PFSK-1 (cell line): Measurements from ENCODE around the gene CEL.

Source experiments
- FOXP2 ChIP-seq: optimal IDR thresholded peaks from 2 replicates; pipeline ENCODE3; 2011; ENCODE audit warnings: borderline replicate concordance, control low read depth, inconsistent platforms; ENCODE audit not compliant: insufficient read depth; ENCODE audit errors: extremely low read length, extremely low read depth
- POLR2AphosphoS5 ChIP-seq: IDR thresholded peaks from 2 replicates; pipeline ENCODE4 v1.6.1; 2012; ENCODE audit warnings: low read depth, mild to moderate bottlenecking, control low read depth, low read length, moderate library complexity
- SIN3A ChIP-seq: IDR thresholded peaks from 2 replicates; pipeline ENCODE4 v1.6.1; 2012; ENCODE audit warnings: mild to moderate bottlenecking, low read length, moderate library complexity, borderline replicate concordance; ENCODE audit not compliant: insufficient read depth
- TAF1 ChIP-seq: IDR thresholded peaks from 2 replicates; pipeline ENCODE4 v1.6.1; 2012; ENCODE audit warnings: low read length, control low read depth, borderline replicate concordance; ENCODE audit not compliant: insufficient read depth
- TF ChIP-seq, protein P1 (sequence below), 2 experiments: IDR thresholded peaks; 2 replicates each; pipeline versions ENCODE4 v1.6.1 to v1.8.0; 2011 to 2012; ENCODE audit warnings: low read depth in 2 of 2, low read length in 2 of 2, control low read depth in 1 of 2, inconsistent platforms in 1 of 2, mild to moderate bottlenecking in 1 of 2, moderate library complexity in 1 of 2; ENCODE audit not compliant: insufficient read depth in 1 of 2

The CEL gene

DNA sequence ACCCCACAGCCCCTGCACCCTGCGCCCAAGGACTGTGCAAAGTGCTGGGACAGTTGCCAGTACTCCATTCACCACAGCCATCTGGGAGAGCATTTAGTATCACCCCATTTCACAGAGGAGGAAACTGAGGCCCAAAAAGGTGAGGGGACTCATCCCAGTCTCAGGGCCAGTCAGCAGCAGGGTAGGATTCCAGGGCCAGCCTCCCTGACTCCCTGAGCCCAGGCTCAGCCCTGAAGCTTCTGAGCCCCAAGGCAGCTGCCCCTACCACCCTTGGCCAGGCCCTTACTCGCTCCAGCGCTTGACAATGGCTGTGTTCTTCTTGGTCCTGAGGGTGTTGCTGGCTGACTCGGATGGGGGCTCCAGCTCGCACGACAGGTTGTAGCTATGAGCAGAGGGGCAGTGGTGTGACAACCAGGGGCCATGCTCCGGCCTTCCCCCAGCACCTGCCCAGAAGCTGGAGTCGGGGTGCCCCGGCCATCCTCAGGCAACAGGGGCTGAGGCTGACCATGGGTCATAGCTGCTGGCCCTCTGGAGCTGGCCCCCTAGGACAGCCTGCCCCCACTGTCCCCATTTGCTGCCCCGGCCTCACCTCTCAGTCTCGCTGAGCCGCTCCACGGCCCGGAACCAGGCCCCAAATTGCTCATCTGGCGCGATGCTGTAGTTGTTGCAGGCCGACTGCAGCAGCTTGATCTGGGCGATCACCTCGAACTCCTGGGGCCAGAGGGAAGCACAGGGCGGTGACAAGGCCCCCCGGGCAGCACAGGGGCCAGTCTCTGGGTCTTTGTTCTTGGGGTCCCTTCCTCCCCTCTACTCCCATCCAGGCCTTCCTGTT lies 40.6 kb downstream of the CEL start:
- no peak for TF ChIP-seq POLR2AphosphoS5
- TF ChIP-seq TAF1, result no peak
- TF ChIP-seq FOXP2, result no peak
- TF ChIP-seq, protein P1, sequence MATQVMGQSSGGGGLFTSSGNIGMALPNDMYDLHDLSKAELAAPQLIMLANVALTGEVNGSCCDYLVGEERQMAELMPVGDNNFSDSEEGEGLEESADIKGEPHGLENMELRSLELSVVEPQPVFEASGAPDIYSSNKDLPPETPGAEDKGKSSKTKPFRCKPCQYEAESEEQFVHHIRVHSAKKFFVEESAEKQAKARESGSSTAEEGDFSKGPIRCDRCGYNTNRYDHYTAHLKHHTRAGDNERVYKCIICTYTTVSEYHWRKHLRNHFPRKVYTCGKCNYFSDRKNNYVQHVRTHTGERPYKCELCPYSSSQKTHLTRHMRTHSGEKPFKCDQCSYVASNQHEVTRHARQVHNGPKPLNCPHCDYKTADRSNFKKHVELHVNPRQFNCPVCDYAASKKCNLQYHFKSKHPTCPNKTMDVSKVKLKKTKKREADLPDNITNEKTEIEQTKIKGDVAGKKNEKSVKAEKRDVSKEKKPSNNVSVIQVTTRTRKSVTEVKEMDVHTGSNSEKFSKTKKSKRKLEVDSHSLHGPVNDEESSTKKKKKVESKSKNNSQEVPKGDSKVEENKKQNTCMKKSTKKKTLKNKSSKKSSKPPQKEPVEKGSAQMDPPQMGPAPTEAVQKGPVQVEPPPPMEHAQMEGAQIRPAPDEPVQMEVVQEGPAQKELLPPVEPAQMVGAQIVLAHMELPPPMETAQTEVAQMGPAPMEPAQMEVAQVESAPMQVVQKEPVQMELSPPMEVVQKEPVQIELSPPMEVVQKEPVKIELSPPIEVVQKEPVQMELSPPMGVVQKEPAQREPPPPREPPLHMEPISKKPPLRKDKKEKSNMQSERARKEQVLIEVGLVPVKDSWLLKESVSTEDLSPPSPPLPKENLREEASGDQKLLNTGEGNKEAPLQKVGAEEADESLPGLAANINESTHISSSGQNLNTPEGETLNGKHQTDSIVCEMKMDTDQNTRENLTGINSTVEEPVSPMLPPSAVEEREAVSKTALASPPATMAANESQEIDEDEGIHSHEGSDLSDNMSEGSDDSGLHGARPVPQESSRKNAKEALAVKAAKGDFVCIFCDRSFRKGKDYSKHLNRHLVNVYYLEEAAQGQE (IDR thresholded peaks at IDR 0.05; ENCODE audit: insufficient read depth in 1 of 2, low read depth in 2 of 2, low read length in 2 of 2), result no peak
- no peak for TF ChIP-seq SIN3A

DNA sequence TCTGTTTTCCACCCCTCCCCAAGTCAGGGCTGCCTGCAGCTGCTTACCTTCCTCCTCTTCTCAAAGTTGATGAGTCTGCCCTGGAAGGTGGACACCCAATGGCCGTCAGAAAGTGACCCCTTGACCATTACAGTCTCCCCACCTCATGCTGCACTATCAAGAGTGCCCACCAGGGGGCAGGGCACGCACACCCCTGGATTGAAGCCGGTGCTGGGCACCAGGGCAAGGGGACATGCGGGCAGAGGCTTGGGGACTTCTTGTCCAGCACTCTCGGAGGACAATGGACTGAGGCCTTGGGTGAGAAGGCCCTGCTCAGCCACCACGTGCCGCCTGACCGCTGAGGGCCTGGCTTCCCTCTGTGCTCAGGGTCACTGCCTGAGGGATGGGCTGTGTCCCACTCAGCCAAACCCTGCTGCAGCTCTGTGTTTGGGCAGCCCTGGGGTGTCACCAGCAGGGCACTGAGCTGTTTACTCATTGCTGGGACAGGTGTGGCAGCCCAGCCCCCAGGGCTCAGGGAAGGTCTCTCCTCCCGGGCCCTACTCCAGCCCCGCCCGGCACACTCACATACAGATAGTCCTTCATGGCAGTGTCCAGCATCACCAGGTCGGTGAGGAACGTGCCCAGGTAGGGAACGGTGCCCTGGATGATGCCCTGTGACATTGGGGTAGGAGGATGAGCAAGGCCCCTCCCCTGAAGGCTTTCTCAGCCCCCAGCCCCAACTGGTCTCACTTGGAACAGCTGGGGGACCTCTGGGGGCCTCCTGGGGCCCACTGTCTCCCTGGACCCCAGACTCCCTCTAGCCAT lies 41.6 kb downstream of the CEL start:
- TF ChIP-seq POLR2AphosphoS5 (no peak), TAF1 (no peak), SIN3A (no peak), FOXP2 (peak; percentile 30)

DNA sequence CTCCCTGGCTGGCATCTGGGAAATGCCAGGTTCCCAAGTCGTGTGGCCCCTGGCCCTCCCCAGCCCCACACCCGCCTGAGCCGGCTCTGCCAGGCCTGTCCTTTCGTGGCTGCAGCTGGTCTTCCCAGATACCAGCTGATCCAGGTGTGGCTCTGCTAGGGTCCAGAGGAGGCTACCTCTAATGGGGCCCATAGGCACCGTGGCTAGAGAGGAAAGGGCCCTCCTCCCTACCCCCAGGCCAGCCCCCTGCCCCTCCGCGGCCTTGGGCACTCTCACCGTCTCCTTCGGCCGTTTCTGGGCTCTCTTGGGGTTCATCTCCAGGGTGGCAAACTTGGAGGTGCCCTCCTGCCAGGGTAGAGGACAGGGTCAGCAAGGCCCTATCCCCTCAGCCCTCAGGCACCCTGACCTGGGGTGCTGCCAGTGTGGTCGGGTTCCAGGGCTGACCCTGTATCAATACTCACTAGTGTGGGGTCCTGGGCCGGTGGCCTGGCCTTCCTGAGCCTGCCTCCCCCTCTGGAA lies 42.3 kb downstream of the CEL start:
- TF ChIP-seq SIN3A, result no peak
- TF ChIP-seq TAF1, result no peak
- TF ChIP-seq POLR2AphosphoS5, result no peak
- TF ChIP-seq, protein P1 (IDR thresholded peaks at IDR 0.05; ENCODE audit: insufficient read depth in 1 of 2, low read depth in 2 of 2, low read length in 2 of 2), result no peak
- no peak for TF ChIP-seq FOXP2

DNA sequence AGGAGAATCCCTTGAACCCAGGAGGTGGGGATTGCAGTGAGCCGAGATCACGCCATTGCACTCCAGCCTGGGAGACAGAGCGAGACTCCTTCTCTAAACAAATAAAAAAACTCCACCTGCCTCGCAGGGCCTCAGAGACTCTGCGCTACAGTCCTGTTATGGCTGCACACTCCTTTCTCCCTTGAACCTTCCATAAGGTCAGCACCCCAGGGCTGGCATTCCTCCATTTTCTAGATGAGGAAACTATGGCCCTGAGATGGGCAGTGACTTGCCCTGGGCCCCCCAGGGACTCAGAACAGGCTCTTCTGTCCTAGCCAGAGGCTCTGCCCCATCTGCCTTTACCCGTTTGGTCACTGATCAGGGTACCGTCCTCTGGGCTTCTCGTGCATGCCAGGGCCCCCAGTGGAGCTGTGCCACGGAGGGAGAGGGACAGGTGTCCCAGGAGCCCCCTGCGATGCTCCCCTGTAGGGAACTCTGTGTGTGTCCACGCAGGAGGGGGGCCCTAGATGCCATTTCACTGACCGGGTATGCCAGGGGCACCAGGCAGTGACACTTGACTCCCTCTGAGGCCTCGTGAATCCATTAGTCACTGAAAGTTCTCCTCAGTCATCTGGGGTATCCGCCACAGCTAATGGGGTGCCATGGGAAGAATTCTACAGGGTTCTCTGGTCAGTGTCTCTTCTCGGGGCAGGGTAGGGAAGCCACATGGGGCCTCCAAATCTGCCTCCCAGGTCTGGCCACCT lies 43.1 kb downstream of the CEL start:
- TF ChIP-seq SIN3A (no peak), FOXP2 (no peak), POLR2AphosphoS5 (no peak), TAF1 (no peak)
- TF ChIP-seq, protein P1 (IDR thresholded peaks at IDR 0.05; ENCODE audit: insufficient read depth in 1 of 2, low read depth in 2 of 2, low read length in 2 of 2), result no peak

DNA sequence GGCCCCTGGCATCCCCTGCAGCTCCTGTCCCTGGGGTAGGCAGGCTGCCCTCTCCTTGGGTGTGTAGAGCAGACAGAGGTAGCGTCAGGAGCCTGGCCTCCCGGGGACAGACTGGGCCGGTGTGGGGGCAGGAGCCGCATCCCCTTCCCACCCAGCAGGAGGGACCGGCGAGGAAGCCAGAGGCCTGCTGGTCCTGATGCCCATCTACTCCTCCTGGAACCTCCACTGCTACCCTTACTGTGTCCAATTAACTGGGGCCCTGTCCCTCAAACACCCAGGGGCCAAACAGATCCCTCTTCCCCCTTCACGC lies 43.6 kb downstream of the CEL start:
- TF ChIP-seq, protein P1 (IDR thresholded peaks at IDR 0.05; ENCODE audit: insufficient read depth in 1 of 2, low read depth in 2 of 2, low read length in 2 of 2), result no peak
- TF ChIP-seq FOXP2, result no peak
- no peak for TF ChIP-seq TAF1
- TF ChIP-seq SIN3A, result no peak
- no peak for TF ChIP-seq POLR2AphosphoS5
